Lower leg skin (tissue), 3 donors: ENCODE measurements around the gene AFDN.

Experiments used
- CTCF ChIP-seq, 3 donors: fragments of 450-650 bp; IDR thresholded peaks; one replicate each; pipeline ENCODE4 v1.5.1; 2016; ENCODE audit warnings: antibody characterized with exemption in 3 of 3, mild to moderate bottlenecking in 3 of 3, moderate library complexity in 2 of 3
- POLR2A ChIP-seq, 2 donors: fragments of 450-650 bp; IDR thresholded peaks; one replicate each; pipeline ENCODE4 v1.6.1; 2016 to 2017; ENCODE audit warnings: antibody characterized with exemption in 2 of 2, mild to moderate bottlenecking in 1 of 2, moderate library complexity in 1 of 2

DNA sequence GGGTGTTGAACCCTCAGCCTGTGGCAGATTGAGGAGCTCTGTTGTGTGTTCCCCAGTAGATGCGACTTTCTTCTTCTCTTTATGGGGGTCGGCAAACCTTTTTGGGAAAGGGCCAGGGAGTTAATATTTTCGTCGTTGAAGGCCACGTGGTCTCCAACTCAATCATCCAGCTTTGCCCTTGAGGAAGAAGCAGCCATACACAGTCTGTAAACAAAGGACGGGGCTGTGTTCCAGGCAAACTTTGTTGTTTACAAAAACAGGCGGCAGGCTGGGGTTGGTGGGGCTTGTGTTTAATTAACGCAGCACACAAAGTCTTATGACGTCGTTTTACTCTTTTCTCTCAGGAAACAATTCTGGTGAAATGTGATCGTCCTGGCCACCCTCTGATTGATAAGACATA is 190.9 kb downstream of the AFDN start:
- no peak for TF ChIP-seq CTCF (IDR thresholded peaks at IDR 0.05)
- TF ChIP-seq POLR2A (IDR thresholded peaks at IDR 0.05): no peak
